ENCODE results near the gene TEX51.

Gene TEX51

GRCh38 chr2:126880324-126880723 is 18.4 kb upstream of the TEX51 start:
- no peak for DNase-seq (ENCODE audit: low read depth in 1 of 2, low spot score in 1 of 2)
- TF ChIP-seq SPI1 (IDR thresholded peaks at IDR 0.05; ENCODE audit: borderline replicate concordance, low read depth): no peak
- TF ChIP-seq GABPA (IDR thresholded peaks at IDR 0.05; ENCODE audit: low read depth): no peak
- TF ChIP-seq, protein P1, sequence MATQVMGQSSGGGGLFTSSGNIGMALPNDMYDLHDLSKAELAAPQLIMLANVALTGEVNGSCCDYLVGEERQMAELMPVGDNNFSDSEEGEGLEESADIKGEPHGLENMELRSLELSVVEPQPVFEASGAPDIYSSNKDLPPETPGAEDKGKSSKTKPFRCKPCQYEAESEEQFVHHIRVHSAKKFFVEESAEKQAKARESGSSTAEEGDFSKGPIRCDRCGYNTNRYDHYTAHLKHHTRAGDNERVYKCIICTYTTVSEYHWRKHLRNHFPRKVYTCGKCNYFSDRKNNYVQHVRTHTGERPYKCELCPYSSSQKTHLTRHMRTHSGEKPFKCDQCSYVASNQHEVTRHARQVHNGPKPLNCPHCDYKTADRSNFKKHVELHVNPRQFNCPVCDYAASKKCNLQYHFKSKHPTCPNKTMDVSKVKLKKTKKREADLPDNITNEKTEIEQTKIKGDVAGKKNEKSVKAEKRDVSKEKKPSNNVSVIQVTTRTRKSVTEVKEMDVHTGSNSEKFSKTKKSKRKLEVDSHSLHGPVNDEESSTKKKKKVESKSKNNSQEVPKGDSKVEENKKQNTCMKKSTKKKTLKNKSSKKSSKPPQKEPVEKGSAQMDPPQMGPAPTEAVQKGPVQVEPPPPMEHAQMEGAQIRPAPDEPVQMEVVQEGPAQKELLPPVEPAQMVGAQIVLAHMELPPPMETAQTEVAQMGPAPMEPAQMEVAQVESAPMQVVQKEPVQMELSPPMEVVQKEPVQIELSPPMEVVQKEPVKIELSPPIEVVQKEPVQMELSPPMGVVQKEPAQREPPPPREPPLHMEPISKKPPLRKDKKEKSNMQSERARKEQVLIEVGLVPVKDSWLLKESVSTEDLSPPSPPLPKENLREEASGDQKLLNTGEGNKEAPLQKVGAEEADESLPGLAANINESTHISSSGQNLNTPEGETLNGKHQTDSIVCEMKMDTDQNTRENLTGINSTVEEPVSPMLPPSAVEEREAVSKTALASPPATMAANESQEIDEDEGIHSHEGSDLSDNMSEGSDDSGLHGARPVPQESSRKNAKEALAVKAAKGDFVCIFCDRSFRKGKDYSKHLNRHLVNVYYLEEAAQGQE (IDR thresholded peaks at IDR 0.05; ENCODE audit: insufficient replicate concordance, low read depth): no peak
- no peak for TF ChIP-seq CTCF (IDR thresholded peaks at IDR 0.05; ENCODE audit: insufficient read depth, low read length)
- no peak for TF ChIP-seq POLR2AphosphoS5 (IDR thresholded peaks at IDR 0.05; ENCODE audit: low read depth)
- H3K27ac ChIP-seq (replicated peaks): no peak overlapping the region
- H3K4me3 ChIP-seq (replicated peaks; ENCODE audit: insufficient read depth, low read length): no peak overlapping the region
- H3K27me3 ChIP-seq (ENCODE audit: insufficient read depth, poor library complexity, severe bottlenecking): no peaks in the 10 kb centered on the region

- Histone ChIP-seq H3K4me3 (replicated peaks; ENCODE audit: insufficient read depth, low read length) (no peak overlapping the region), H3K27ac (replicated peaks) (no peak overlapping the region), H3K27me3 (ENCODE audit: insufficient read depth, poor library complexity, severe bottlenecking) (no peaks in the 10 kb centered on the region)
- DNase-seq (ENCODE audit: low read depth in 1 of 2, low spot score in 1 of 2): no peak
- TF ChIP-seq SPI1 (IDR thresholded peaks at IDR 0.05; ENCODE audit: borderline replicate concordance, low read depth) (no peak), CTCF (IDR thresholded peaks at IDR 0.05; ENCODE audit: insufficient read depth, low read length) (no peak), GABPA (IDR thresholded peaks at IDR 0.05; ENCODE audit: low read depth) (no peak), POLR2AphosphoS5 (IDR thresholded peaks at IDR 0.05; ENCODE audit: low read depth) (no peak)
- TF ChIP-seq, protein P1 (IDR thresholded peaks at IDR 0.05; ENCODE audit: insufficient replicate concordance, low read depth): no peak
Measured at GRCh38 chr2:126880817-126881216, 17.9 kb upstream of the TEX51 start.

DNA sequence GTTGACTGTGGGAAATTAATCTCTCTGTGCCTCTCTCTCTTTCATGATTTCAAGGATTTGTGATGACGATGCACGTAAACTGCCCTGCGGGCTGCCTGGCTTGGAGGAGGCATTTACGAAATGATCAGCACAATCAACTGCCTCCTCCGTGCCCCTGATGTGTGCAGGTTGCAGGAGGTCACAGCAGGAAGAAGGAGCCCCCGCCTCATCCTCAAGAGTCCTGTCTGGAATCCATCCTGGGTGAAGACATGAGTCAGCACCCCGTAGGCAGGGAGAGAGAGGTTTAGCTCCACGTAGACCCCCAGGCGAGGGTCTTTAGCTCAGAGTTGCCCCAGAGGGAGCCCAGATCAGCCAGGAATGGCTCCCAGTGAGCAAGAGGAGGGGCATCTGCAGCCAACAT is 17.1 kb upstream of the TEX51 start:
- TF ChIP-seq GABPA (IDR thresholded peaks at IDR 0.05; ENCODE audit: low read depth) (no peak), CTCF (IDR thresholded peaks at IDR 0.05; ENCODE audit: insufficient read depth, low read length) (no peak), POLR2AphosphoS5 (IDR thresholded peaks at IDR 0.05; ENCODE audit: low read depth) (no peak), SPI1 (IDR thresholded peaks at IDR 0.05; ENCODE audit: borderline replicate concordance, low read depth) (no peak)
- TF ChIP-seq, protein P1 (IDR thresholded peaks at IDR 0.05; ENCODE audit: insufficient replicate concordance, low read depth): no peak
- H3K27me3 ChIP-seq (ENCODE audit: insufficient read depth, poor library complexity, severe bottlenecking): peaks cover 2% of the 10 kb centered on the region
- no peak for DNase-seq (ENCODE audit: low read depth in 1 of 2, low spot score in 1 of 2)
- no peak overlapping the region for H3K27ac ChIP-seq (replicated peaks)
- H3K4me3 ChIP-seq (replicated peaks; ENCODE audit: insufficient read depth, low read length): no peak overlapping the region

All from HL-60 (cell line).